Osteoblast (primary cell): ENCODE measurements around the gene TBXAS1. TPM values are rescaled to one million over a fixed set of nuclear protein-coding genes. Genes with fewer than 3 reads are reported as not detected.

ENCODE experiments used
- DNase-seq: peaks from one replicate; pipeline ENCODE4 v3.0.0; 2011; ENCODE audit warnings: low spot score, mixed read lengths; ENCODE audit not compliant: insufficient read length; ENCODE audit errors: missing footprints
- H2AFZ ChIP-seq: 2 replicates; pipeline ENCODE4 v1.6.0; 2011; ENCODE audit warnings: mild to moderate bottlenecking, low read length
- H3K27ac ChIP-seq: 2 replicates; pipeline ENCODE4 v1.5.1; 2011; ENCODE audit warnings: mild to moderate bottlenecking, low read depth, low read length, moderate library complexity
- H3K27me3 ChIP-seq: 2 replicates; pipeline ENCODE4 v1.6.0; 2012; ENCODE audit warnings: mild to moderate bottlenecking, control low read depth, inconsistent platforms, low read length, moderate library complexity; ENCODE audit not compliant: insufficient read depth
- H3K36me3 ChIP-seq: 2 replicates; pipeline ENCODE4 v1.5.1; 2011; ENCODE audit warnings: mild to moderate bottlenecking, low read length, control low read depth, moderate library complexity; ENCODE audit not compliant: insufficient read depth
- H3K4me1 ChIP-seq: 2 replicates; pipeline ENCODE4 v1.5.1; 2011; ENCODE audit warnings: mild to moderate bottlenecking, low read length, control low read depth, moderate library complexity; ENCODE audit not compliant: insufficient read depth
- H3K4me2 ChIP-seq: 2 replicates; pipeline ENCODE4 v1.6.0; 2011; ENCODE audit warnings: mild to moderate bottlenecking, low read length; ENCODE audit not compliant: insufficient read depth
- H3K4me3 ChIP-seq: fragments of 200-600 bp; sonication (generic); 3 replicates; pipeline ENCODE4 v1.5.1; 2012; ENCODE audit warnings: mild to moderate bottlenecking, low read length, inconsistent platforms; ENCODE audit not compliant: insufficient read depth
- H3K79me2 ChIP-seq: 2 replicates; pipeline ENCODE4 v1.6.0; 2012; ENCODE audit warnings: mild to moderate bottlenecking, low read length, control low read depth, inconsistent platforms; ENCODE audit not compliant: insufficient read depth
- H3K9me3 ChIP-seq: 2 replicates; pipeline ENCODE4 v1.5.1; 2011; ENCODE audit warnings: low read depth, low read length, control low read depth
- H4K20me1 ChIP-seq: 2 replicates; pipeline ENCODE4 v1.6.0; 2012; ENCODE audit warnings: mild to moderate bottlenecking, low read length, control low read depth; ENCODE audit not compliant: insufficient read depth
- total RNA-seq: library from RNA; depleted of rRNA; stranded (reverse); fragments of >200 nt; gene quantifications from 2 replicates; pipeline ENCODE4 v1.2.3, GENCODE V29; 2012
- TF ChIP-seq, protein P1 (sequence below): IDR thresholded peaks from 2 replicates; pipeline ENCODE4 v1.5.1; 2011; ENCODE audit warnings: mild to moderate bottlenecking, low read depth, low read length, moderate library complexity; ENCODE audit errors: extremely low read depth

The TBXAS1 gene
- total RNA-seq, 1 donor: 0.72 TPM

DNA sequence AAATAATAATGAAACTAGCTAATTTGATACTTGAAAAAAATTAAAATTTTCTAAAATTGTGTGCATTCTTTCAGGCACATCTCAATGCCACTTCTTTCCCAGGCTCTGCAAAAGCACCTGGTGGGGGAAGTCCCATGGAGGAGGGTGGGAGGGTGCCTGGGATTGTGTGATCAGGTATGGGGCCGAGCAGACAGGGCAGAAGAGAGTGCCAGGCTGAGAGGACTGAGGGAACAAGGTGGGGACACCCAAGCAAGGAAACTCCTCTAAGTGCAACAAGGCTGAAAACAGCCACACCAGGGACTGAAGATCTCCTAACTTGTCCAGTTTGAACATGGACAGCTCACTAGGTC, 219.9 kb downstream of the TBXAS1 start:
- Histone ChIP-seq H3K4me2 (no peak overlapping the region), H4K20me1 (no peaks in the 10 kb centered on the region), H3K79me2 (no peaks in the 10 kb centered on the region), H3K27ac (no peak overlapping the region), H3K4me1 (peaks cover 9% of the 10 kb centered on the region), H2AFZ (no peak overlapping the region), H3K4me3 (no peak overlapping the region), H3K27me3 (no peaks in the 10 kb centered on the region), H3K9me3 (no peaks in the 10 kb centered on the region), H3K36me3 (no peaks in the 10 kb centered on the region)
- TF ChIP-seq, protein P1, sequence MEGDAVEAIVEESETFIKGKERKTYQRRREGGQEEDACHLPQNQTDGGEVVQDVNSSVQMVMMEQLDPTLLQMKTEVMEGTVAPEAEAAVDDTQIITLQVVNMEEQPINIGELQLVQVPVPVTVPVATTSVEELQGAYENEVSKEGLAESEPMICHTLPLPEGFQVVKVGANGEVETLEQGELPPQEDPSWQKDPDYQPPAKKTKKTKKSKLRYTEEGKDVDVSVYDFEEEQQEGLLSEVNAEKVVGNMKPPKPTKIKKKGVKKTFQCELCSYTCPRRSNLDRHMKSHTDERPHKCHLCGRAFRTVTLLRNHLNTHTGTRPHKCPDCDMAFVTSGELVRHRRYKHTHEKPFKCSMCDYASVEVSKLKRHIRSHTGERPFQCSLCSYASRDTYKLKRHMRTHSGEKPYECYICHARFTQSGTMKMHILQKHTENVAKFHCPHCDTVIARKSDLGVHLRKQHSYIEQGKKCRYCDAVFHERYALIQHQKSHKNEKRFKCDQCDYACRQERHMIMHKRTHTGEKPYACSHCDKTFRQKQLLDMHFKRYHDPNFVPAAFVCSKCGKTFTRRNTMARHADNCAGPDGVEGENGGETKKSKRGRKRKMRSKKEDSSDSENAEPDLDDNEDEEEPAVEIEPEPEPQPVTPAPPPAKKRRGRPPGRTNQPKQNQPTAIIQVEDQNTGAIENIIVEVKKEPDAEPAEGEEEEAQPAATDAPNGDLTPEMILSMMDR: no peak
- DNase-seq: no peak

- Histone ChIP-seq H3K27me3 (no peaks in the 10 kb centered on the region), H3K9me3 (no peaks in the 10 kb centered on the region), H3K4me3 (no peak overlapping the region), H3K4me1 (peaks cover 9% of the 10 kb centered on the region), H3K36me3 (no peaks in the 10 kb centered on the region), H3K27ac (no peak overlapping the region), H3K79me2 (no peaks in the 10 kb centered on the region), H2AFZ (no peak overlapping the region), H3K4me2 (no peak overlapping the region), H4K20me1 (no peaks in the 10 kb centered on the region)
- DNase-seq: peak; percentile 88
- TF ChIP-seq, protein P1: no peak
These were observed 220.4 kb downstream of the TBXAS1 start for GRCh38 chr7:140049339-140050024.

DNA sequence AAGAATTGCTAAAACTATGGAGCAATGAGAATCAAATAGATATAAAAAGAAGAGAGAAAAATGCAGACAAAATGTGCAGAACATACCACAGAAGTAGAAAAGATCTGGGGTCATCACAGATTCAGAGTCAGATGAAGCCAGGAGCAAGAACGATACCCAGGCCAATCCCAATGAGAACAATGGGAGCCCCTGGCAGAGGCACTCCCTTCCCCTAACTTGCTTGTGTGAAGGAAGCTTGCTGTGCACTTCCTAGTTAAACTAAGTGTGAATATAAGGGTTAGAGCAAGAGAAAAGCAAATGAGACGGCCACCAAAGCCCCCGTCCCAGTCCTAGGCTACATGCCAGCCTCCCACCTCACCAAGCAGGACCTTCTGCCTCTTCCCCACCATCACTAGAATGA, 221.0 kb downstream of the TBXAS1 start:
- Histone ChIP-seq H3K27me3 (no peaks in the 10 kb centered on the region), H3K4me3 (no peak overlapping the region), H4K20me1 (no peaks in the 10 kb centered on the region), H3K36me3 (no peaks in the 10 kb centered on the region), H3K27ac (no peak overlapping the region), H3K4me2 (no peak overlapping the region), H3K4me1 (peaks cover 9% of the 10 kb centered on the region), H3K9me3 (no peaks in the 10 kb centered on the region), H3K79me2 (no peaks in the 10 kb centered on the region), H2AFZ (no peak overlapping the region)
- no peak for DNase-seq
- TF ChIP-seq, protein P1: no peak

- Histone ChIP-seq H3K27ac (no peak overlapping the region), H2AFZ (no peak overlapping the region), H3K4me2 (no peak overlapping the region), H3K4me1 (peaks cover 9% of the 10 kb centered on the region), H3K9me3 (no peaks in the 10 kb centered on the region), H3K36me3 (no peaks in the 10 kb centered on the region), H4K20me1 (no peaks in the 10 kb centered on the region), H3K27me3 (no peaks in the 10 kb centered on the region), H3K79me2 (no peaks in the 10 kb centered on the region), H3K4me3 (no peak overlapping the region)
- no peak for DNase-seq
- TF ChIP-seq, protein P1: no peak
These were observed 222.8 kb downstream of the TBXAS1 start for GRCh38 chr7:140051820-140052219.
